ENCODE data around the gene TRIM31. TPM values are rescaled to one million over a fixed set of nuclear protein-coding genes. Genes with fewer than 3 reads are reported as not detected.

TRIM31 gene
- total RNA-seq, 1 experiment from 2014 or later = 0.13 TPM

DNA sequence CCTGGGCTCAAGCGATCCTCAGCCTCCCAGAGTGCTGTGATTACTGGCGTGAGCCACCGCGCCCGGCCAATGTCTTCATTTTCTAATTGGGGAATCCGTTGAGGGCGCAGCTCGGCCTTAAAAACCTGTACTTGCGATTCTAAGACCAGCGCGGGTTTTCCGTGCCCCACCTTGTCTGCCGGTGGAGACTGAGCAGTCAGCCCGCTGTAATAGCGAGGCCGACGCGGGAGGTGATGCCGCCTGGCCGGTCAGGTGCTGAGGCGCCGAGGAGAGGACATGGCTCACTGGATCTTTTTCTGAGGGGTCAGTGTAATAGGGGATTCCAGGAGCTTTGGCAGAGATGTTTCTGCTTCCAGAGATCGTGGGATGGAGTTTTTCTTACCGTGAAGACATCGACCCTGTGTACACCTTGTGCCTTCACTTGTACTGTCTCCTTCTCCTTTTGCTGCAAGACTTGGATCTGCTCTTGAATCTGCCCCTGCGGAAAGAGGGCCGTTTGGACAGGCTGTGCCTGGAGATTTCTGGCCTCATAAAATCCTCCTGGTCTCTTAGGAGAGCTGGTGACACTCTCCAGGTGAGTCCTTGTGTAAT, 1.5 kb downstream of the TRIM31 start:
- CTCF ChIA-PET = interaction anchor here (1.4 to 1.6 kb wide), 3 partner anchors 8 to 20 kb away, joined by 5 to 8 read pairs (median 5); no protein-coding TSS in a partner anchor
- POLR2A ChIA-PET = no interaction called here
- Mint-ChIP-seq H3K27ac (no peak overlapping the region), H3K9me3 (no peaks in the 10 kb centered on the region), H3K4me1 (no peaks in the 10 kb centered on the region), H3K36me3 (no peaks in the 10 kb centered on the region), H3K4me3 (no peak overlapping the region), H3K27me3 (ENCODE audit: low read depth) (peaks cover 68% of the 10 kb centered on the region)
- no peak for ATAC-seq
- no peak for DNase-seq (ENCODE audit: low spot score)
- TF ChIP-seq, protein P1, sequence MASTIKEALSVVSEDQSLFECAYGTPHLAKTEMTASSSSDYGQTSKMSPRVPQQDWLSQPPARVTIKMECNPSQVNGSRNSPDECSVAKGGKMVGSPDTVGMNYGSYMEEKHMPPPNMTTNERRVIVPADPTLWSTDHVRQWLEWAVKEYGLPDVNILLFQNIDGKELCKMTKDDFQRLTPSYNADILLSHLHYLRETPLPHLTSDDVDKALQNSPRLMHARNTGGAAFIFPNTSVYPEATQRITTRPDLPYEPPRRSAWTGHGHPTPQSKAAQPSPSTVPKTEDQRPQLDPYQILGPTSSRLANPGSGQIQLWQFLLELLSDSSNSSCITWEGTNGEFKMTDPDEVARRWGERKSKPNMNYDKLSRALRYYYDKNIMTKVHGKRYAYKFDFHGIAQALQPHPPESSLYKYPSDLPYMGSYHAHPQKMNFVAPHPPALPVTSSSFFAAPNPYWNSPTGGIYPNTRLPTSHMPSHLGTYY (CRISPR knock-in tag; IDR thresholded peaks at IDR 0.05) = no peak
- TF ChIP-seq, protein P2, sequence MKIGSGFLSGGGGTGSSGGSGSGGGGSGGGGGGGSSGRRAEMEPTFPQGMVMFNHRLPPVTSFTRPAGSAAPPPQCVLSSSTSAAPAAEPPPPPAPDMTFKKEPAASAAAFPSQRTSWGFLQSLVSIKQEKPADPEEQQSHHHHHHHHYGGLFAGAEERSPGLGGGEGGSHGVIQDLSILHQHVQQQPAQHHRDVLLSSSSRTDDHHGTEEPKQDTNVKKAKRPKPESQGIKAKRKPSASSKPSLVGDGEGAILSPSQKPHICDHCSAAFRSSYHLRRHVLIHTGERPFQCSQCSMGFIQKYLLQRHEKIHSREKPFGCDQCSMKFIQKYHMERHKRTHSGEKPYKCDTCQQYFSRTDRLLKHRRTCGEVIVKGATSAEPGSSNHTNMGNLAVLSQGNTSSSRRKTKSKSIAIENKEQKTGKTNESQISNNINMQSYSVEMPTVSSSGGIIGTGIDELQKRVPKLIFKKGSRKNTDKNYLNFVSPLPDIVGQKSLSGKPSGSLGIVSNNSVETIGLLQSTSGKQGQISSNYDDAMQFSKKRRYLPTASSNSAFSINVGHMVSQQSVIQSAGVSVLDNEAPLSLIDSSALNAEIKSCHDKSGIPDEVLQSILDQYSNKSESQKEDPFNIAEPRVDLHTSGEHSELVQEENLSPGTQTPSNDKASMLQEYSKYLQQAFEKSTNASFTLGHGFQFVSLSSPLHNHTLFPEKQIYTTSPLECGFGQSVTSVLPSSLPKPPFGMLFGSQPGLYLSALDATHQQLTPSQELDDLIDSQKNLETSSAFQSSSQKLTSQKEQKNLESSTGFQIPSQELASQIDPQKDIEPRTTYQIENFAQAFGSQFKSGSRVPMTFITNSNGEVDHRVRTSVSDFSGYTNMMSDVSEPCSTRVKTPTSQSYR (CRISPR knock-in tag; IDR thresholded peaks at IDR 0.05) = no peak
- TF ChIP-seq, protein P3, sequence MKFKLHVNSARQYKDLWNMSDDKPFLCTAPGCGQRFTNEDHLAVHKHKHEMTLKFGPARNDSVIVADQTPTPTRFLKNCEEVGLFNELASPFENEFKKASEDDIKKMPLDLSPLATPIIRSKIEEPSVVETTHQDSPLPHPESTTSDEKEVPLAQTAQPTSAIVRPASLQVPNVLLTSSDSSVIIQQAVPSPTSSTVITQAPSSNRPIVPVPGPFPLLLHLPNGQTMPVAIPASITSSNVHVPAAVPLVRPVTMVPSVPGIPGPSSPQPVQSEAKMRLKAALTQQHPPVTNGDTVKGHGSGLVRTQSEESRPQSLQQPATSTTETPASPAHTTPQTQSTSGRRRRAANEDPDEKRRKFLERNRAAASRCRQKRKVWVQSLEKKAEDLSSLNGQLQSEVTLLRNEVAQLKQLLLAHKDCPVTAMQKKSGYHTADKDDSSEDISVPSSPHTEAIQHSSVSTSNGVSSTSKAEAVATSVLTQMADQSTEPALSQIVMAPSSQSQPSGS (CRISPR knock-in tag; IDR thresholded peaks at IDR 0.05; ENCODE audit: borderline replicate concordance, low read depth) = no peak
- no peak for TF ChIP-seq ZNF396 (CRISPR knock-in tag; IDR thresholded peaks at IDR 0.05; ENCODE audit: borderline replicate concordance)
- TF ChIP-seq, protein P4, sequence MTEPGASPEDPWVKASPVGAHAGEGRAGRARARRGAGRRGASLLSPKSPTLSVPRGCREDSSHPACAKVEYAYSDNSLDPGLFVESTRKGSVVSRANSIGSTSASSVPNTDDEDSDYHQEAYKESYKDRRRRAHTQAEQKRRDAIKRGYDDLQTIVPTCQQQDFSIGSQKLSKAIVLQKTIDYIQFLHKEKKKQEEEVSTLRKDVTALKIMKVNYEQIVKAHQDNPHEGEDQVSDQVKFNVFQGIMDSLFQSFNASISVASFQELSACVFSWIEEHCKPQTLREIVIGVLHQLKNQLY (CRISPR knock-in tag; IDR thresholded peaks at IDR 0.05) = no peak

DNA sequence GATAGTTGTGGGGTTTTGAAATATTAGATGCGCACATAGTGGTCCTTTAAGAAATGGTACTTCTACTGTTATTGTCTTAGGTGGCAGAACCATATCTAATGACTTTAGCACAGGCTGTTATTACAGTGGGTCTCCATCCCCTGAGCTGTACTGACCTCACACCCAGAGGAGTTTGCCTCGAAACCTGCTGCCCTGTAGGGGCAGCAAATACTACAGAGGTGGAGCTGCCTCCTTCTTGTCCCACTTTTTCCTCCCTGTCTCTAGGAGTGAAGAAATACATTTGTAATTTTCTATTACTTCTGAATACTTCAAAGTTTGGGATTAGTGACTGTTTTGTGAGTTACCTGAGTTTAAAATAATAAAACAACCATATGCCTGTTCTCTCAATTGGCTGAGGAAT, 8.2 kb downstream of the TRIM31 start:
- ChIA-PET POLR2A (no interaction called here), CTCF (interaction anchor here (0.8 to 6.6 kb wide), 13 partner anchors 10 to 349 kb away, joined by 3 to 389 read pairs (median 5); partner anchors contain the start of genes PPP1R11, RNF39 and TRIM26)
- Mint-ChIP-seq H3K9me3 (no peaks in the 10 kb centered on the region), H3K4me1 (peaks cover 29% of the 10 kb centered on the region), H3K27me3 (ENCODE audit: low read depth) (peaks cover 79% of the 10 kb centered on the region), H3K4me3 (no peak overlapping the region), H3K36me3 (no peaks in the 10 kb centered on the region), H3K27ac (no peak overlapping the region)
- DNase-seq (ENCODE audit: low spot score) (no peak), ATAC-seq (no peak)
- no peak for TF ChIP-seq ESRRA (CRISPR knock-in tag; IDR thresholded peaks at IDR 0.05; ENCODE audit: borderline replicate concordance)
- TF ChIP-seq, protein P5, sequence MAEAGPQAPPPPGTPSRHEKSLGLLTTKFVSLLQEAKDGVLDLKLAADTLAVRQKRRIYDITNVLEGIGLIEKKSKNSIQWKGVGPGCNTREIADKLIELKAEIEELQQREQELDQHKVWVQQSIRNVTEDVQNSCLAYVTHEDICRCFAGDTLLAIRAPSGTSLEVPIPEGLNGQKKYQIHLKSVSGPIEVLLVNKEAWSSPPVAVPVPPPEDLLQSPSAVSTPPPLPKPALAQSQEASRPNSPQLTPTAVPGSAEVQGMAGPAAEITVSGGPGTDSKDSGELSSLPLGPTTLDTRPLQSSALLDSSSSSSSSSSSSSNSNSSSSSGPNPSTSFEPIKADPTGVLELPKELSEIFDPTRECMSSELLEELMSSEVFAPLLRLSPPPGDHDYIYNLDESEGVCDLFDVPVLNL (CRISPR knock-in tag; IDR thresholded peaks at IDR 0.05; ENCODE audit: borderline replicate concordance, low read depth) = no peak
- TF ChIP-seq SMAD4 (CRISPR knock-in tag; IDR thresholded peaks at IDR 0.05) = no peak
- TF ChIP-seq, protein P6, sequence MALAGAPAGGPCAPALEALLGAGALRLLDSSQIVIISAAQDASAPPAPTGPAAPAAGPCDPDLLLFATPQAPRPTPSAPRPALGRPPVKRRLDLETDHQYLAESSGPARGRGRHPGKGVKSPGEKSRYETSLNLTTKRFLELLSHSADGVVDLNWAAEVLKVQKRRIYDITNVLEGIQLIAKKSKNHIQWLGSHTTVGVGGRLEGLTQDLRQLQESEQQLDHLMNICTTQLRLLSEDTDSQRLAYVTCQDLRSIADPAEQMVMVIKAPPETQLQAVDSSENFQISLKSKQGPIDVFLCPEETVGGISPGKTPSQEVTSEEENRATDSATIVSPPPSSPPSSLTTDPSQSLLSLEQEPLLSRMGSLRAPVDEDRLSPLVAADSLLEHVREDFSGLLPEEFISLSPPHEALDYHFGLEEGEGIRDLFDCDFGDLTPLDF (CRISPR knock-in tag; IDR thresholded peaks at IDR 0.05) = no peak
- TF ChIP-seq CREB1 (CRISPR knock-in tag; IDR thresholded peaks at IDR 0.05) = no peak
- TF ChIP-seq ZNF317 (CRISPR knock-in tag; IDR thresholded peaks at IDR 0.05; ENCODE audit: borderline replicate concordance, low read depth) = no peak
- no peak for TF ChIP-seq IRF2 (CRISPR knock-in tag; IDR thresholded peaks at IDR 0.05; ENCODE audit: borderline replicate concordance, low read depth)
- no peak for TF ChIP-seq GABPB1 (CRISPR knock-in tag; IDR thresholded peaks at IDR 0.05)
- no peak for TF ChIP-seq TEAD4 (CRISPR knock-in tag; IDR thresholded peaks at IDR 0.05)
- TF ChIP-seq, protein P7, sequence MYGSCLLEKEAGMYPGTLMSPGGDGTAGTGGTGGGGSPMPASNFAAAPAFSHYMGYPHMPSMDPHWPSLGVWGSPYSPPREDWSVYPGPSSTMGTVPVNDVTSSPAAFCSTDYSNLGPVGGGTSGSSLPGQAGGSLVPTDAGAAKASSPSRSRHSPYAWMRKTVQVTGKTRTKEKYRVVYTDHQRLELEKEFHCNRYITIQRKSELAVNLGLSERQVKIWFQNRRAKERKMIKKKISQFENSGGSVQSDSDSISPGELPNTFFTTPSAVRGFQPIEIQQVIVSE (CRISPR knock-in tag; IDR thresholded peaks at IDR 0.05; ENCODE audit: borderline replicate concordance) = no peak
- TF ChIP-seq ZNF121 (CRISPR knock-in tag; IDR thresholded peaks at IDR 0.05) = no peak
- TF ChIP-seq FOXJ3 (CRISPR knock-in tag; IDR thresholded peaks at IDR 0.05; ENCODE audit: borderline replicate concordance) = no peak
- no peak for TF ChIP-seq OVOL2 (CRISPR knock-in tag; IDR thresholded peaks at IDR 0.05; ENCODE audit: borderline replicate concordance)
- no peak for TF ChIP-seq PRRX2 (CRISPR knock-in tag; IDR thresholded peaks at IDR 0.05)
- TF ChIP-seq, protein P8, sequence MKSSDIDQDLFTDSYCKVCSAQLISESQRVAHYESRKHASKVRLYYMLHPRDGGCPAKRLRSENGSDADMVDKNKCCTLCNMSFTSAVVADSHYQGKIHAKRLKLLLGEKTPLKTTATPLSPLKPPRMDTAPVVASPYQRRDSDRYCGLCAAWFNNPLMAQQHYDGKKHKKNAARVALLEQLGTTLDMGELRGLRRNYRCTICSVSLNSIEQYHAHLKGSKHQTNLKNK (CRISPR knock-in tag; IDR thresholded peaks at IDR 0.05) = no peak
